ENCODE data around the gene TFEB.

Gene TFEB

DNA sequence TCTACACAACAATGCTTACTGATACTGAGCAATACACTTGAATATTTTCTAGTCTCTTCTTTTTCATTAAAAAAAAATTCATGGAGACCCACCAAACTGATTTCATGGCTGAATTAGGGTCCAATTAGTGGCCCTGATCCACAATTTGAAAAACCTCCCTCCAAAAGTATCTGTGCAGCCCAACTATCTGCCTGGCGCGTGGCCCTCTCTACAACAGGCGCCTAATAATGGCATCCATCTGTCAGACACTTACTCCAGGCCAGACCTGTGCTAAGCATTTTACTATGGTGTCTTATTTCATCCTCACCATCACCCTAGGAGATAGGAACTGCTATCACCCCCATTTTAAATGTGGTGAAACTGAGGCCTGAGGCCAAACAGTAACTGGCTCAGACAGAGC is 14.0 kb downstream of the TFEB start:
- no peak for DNase-seq

DNA sequence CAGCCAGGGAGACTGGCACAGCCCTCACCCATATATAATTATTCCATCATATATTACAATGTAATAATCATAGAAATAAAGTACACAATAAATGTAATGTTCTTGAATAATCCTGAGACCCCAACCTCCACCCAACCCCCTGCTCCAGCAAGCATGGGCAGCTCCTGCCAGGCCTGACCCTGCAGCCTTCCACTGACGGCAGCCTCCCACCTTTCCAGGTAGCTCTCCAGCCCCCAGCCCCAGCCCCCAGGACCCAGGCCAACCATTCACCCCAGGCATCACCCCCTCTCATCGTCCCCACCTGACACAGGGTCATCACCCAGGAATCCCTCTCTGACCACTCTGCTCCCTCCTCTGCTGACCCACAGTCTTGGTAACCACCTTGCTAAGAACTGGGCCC is 14.6 kb downstream of the TFEB start:
- no peak for DNase-seq

DNA sequence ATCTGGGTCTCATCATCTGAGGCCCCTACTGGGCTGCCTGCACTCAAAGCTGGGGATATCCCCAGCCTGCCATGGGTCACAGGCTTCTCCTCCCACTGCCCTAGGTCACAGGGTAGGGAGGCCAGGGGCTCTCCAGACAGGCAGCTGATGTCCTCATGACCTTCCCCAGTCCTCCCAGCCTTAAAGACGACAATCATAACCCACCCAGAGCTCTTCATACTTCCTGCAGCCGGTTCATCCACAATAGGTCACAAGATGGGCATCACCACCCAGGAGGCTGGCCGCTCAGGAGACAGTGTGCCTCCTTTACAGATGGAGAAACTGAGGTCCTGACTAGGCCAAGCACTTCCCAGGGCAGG is 15.2 kb downstream of the TFEB start:
- DNase-seq, result no peak

DNA sequence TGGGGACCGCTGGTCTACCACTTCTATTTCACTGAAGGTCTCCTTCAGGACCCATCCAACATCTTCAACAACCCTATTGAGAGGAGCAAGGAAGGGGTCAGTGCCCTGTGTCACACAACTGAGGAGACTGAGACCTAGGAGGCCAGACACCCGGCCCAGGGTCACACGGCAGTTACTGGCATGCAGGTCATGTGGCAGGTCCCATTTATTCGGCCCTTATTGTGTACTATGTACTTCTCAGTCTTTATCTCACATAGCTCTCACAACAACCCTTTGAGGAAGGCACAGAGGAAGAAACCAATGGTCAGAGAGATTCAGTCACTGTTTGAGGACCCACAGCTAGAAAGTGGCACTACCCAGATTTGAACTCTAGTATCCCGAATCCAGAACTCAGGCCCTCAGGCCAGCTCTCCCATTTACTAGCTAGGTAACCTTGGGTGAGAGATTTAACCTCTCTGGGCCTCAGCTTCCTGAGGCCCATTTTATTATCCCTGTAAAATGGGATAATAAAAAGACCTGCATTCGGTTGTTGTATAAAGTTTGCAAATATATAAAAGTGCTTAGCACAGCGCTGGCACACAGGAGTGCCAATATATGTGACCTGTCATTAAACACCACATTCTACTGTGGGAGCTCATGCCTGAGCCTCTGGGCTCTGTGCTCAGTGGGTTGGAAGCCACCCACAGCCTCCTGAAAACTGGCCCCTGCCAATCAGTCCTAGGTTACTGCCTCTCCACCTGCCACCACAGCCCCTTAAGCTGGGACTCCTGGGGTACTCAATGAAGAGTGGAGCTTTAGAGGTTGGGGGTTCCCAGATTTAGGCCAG is 15.8 kb downstream of the TFEB start:
- DNase-seq, result no peak

DNA sequence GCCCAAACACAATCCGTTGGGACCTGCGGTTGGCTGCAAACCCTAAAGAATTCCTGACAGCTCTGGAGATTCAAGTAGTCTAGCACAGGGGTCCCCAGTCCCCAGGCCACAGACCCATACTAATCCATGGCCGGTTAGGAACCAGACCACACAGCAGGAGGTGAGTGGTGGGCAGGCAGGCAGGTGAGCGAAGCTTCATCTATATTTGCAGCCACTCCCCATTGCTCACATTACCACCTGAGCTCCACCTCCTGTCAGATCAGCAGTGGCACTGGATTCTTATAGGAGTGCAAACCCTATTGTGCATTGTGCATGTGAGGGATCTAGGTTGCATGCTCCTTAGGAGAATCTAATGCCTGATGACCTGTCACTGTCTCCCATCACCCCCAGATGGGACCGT is 16.6 kb downstream of the TFEB start:
- no peak for DNase-seq

DNA sequence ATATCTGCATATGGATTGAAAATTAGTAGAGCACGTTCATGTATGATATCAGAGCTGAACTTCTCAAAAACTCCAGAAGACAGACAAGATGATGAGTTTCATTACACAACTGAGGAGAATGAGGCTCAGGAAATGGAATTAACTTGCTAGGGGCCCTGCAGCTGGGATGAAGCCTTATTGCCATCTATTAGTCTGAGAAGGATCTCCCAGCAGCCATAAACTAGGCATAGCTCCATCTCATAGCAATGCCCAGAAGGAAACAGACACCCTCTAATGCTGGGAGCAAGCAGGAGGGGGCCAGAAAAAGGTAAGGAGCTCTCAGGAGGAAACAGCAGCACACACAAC is 18.0 kb downstream of the TFEB start:
- DNase-seq, result no peak

GRCh38 chr6:41716516-41717391 is 18.7 kb downstream of the TFEB start:
- no peak for DNase-seq

GRCh38 chr6:41715795-41716515 is 19.5 kb downstream of the TFEB start:
- no peak for DNase-seq

- no peak for DNase-seq
Observed at GRCh38 chr6:41714556-41715273, 20.7 kb downstream of the TFEB start.

DNA sequence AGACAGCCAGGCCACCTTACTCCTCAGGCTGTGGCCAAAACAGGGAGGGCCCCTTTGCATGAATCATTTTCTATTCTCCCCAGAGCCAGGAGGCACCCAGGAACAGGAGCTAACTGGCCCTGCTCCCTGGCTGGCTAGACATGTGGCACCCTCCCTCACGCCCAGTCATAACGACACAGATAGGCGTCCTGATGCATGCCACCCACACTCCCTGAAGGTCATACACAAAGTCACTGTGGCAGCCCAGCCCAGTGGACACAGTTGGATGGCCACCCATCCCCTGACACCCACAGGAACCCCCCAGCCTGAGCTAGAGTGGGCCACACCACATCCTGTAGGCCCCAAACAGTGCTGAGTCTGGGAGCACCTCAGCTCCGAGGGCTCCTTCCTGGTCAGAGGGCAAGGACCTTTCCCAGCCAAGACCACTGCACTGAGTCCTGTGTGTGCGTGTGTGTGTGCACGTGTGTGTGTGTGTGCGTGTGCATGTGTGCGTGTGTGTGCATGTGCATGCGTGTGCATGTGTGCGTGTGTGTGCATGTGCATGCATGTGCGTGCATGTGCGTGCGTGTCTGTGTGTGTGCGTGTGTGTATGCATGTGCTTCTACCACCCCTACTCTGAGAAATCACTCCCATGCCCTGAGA is 21.6 kb downstream of the TFEB start:
- DNase-seq, result no peak

DNA sequence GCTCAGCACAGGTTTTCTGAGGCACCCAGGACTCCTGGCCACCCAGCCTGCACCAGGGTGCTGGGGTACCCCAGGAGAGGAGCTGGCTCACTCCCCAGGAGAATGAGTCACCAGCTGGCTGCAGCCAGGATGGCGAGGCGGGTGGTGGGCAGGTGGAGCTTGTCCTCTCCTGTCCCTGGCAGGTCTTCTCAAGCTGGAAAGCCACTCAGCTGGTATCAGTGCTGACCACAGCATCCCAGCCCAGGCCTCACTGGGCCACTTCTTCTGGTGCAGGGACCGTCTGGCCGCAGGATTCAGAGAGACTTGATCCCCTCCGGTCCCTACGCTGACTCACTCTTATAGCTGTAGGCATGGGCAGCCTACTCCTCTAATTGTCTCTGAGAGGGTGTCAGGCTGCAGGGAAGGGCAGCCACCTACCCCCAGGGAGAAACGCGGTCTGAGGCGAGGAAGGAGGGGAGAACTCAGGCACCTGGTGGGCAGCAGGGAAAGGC is 22.2 kb downstream of the TFEB start:
- DNase-seq, result no peak

DNA sequence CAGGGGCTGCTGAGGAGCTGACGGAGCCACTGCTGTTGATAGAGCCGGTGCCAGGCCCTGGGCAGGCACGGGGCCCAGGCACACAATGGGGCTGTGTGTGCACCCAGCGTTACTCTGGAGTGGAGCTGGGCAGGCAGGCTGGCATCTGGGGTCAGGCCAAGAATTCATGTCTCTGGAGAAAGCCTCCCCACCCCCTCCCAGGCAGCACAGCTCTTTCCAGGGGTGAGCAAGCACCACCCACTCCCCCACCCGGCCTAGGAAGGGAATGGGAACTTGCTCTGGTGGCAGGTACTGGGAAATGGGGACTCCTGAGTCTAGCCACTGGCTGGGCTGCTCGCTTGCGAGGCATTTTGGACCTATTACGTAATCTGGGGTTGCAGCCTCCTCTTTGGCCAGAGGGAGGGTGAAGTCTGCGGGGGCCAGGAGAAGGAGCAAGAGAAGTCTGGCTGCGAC is 22.7 kb downstream of the TFEB start:
- DNase-seq, result no peak

- DNase-seq, result no peak
Observed at GRCh38 chr6:41711323-41712038, 23.9 kb downstream of the TFEB start.

- DNase-seq, result no peak
Observed at GRCh38 chr6:41709375-41709774, 26.0 kb downstream of the TFEB start.

GRCh38 chr6:41708856-41709255 is 26.6 kb downstream of the TFEB start:
- no peak for DNase-seq

DNA sequence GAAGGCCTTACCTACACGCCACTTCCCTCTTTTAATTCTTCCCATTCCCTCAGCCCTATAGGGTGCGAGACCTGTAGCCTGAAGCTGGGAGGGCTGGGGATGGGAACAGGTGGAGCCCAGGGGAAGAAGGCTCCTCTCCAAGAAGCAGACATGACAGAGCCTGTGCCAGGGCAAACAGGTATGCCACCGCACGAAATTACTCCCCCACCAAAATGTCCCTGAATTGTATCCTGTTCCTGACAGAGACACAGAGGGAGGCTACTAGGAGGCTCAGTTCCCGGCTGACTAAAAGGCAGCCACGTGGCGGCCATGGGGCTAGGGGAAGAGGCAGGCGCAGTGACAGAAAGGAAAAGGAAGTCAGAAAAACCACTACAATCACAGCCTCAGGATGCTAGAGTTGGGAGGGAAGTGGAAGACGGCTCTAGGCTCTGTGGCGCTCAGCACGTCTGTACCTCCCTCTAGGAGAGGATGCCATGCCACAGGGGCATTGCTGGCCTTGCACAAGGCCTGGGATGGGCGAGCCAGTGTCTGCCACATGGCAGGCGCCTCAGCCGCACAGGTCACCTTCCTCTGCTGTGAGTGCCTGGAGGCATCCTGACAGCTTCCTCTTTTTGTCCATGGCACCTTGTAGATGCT is 27.7 kb downstream of the TFEB start:
- peak; percentile 36 to 52 for DNase-seq

GRCh38 chr6:41706876-41707564 is 28.4 kb downstream of the TFEB start:
- no peak for DNase-seq

- DNase-seq, result peak; percentile 67 to 82
Observed at GRCh38 chr6:41705996-41706835, 29.2 kb downstream of the TFEB start.

GRCh38 chr6:41705311-41705995 is 30.0 kb downstream of the TFEB start:
- DNase-seq, result no peak
